ENCODE measurements around the gene RALGPS1.

The RALGPS1 gene

GRCh38 chr9:127116088-127116726 is 201.6 kb downstream of the RALGPS1 start:
- no peak overlapping the region for H3K27ac ChIP-seq
- H3K27me3 ChIP-seq = peaks cover 17% of the 10 kb centered on the region
- H3K4me1 ChIP-seq (ENCODE audit: control insufficient read depth in 1 of 2, insufficient read depth in 1 of 2, low read depth in 1 of 2, low read length in 1 of 2) = no peaks in the 10 kb centered on the region
- no peak for TF ChIP-seq CTCF (IDR thresholded peaks at IDR 0.05)
- no peak overlapping the region for H3K4me3 ChIP-seq (ENCODE audit: low read depth in 1 of 2, low read length in 1 of 2)
- no peaks in the 10 kb centered on the region for H3K9me3 ChIP-seq
- no peaks in the 10 kb centered on the region for H3K36me3 ChIP-seq

DNA sequence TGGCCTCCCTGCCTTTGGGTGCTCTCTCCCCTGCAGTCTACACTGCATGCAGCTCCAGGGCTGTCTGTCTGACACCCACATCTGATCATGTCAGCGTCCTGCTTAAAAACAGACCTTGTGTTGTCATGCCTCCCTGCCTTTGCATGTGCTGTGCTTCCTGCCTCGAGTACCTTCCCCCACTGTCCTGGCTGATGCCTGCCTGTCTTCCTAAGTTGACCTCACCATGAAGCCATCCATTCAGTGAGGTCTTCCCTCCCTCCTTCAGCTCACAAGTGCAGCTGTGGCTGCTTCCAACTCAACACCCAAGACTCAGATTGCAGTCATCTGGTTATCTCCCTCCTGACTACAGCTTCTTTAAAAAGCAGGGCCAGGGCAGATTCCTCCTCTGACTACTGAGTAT is 202.4 kb downstream of the RALGPS1 start:
- no peak overlapping the region for H3K4me3 ChIP-seq (ENCODE audit: low read depth in 1 of 2, low read length in 1 of 2)
- H3K4me1 ChIP-seq (ENCODE audit: control insufficient read depth in 1 of 2, insufficient read depth in 1 of 2, low read depth in 1 of 2, low read length in 1 of 2) = no peaks in the 10 kb centered on the region
- no peak for TF ChIP-seq CTCF (IDR thresholded peaks at IDR 0.05)
- H3K27me3 ChIP-seq = peaks cover 25% of the 10 kb centered on the region
- H3K27ac ChIP-seq = no peak overlapping the region
- no peaks in the 10 kb centered on the region for H3K9me3 ChIP-seq
- H3K36me3 ChIP-seq = no peaks in the 10 kb centered on the region

GRCh38 chr9:127117801-127118200 is 203.2 kb downstream of the RALGPS1 start:
- Histone ChIP-seq H3K27ac (no peak overlapping the region), H3K9me3 (no peaks in the 10 kb centered on the region), H3K4me3 (ENCODE audit: low read depth in 1 of 2, low read length in 1 of 2) (no peak overlapping the region), H3K27me3 (peaks cover 33% of the 10 kb centered on the region), H3K4me1 (ENCODE audit: control insufficient read depth in 1 of 2, insufficient read depth in 1 of 2, low read depth in 1 of 2, low read length in 1 of 2) (no peaks in the 10 kb centered on the region), H3K36me3 (no peaks in the 10 kb centered on the region)
- TF ChIP-seq CTCF (IDR thresholded peaks at IDR 0.05) = no peak

DNA sequence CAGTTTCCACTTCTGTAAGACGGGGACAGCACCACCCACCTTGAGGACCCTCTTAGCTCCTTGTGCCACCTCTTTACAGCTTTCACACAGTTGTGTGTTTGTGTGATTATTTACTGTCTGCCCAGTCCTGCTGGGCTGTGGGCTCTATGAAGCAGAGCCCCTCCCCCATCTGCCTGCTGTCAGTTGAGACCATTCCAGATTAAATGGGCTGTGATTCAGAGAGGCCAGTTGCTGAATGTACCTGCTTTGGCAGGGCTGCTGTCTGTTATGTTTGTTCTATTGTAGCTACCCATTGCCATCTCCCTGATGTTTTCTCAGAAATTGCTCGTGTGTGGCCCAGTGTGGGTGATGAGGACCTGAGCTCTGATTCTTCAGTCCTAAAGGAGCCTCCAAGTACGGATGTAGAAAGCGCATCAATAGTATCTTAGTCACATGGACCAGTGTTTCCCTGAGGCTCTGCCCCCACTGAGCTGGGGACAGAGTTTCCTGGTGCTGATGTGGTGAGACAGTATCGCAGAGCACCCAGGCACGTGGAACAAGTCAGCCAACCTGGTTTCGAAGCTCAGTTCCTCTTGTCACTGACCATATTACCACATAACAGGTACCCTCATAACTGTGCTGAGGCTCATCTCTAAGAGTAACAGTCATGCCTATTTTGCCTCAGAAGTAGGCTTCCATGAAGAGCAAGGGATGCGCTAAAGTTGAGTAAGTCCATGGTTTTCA is 204.2 kb downstream of the RALGPS1 start:
- no peak overlapping the region for H3K27ac ChIP-seq
- no peak overlapping the region for H3K4me3 ChIP-seq (ENCODE audit: low read depth in 1 of 2, low read length in 1 of 2)
- no peaks in the 10 kb centered on the region for H3K36me3 ChIP-seq
- TF ChIP-seq CTCF (IDR thresholded peaks at IDR 0.05) = no peak
- no peaks in the 10 kb centered on the region for H3K9me3 ChIP-seq
- H3K27me3 ChIP-seq = peaks cover 43% of the 10 kb centered on the region
- H3K4me1 ChIP-seq (ENCODE audit: control insufficient read depth in 1 of 2, insufficient read depth in 1 of 2, low read depth in 1 of 2, low read length in 1 of 2) = no peaks in the 10 kb centered on the region

DNA sequence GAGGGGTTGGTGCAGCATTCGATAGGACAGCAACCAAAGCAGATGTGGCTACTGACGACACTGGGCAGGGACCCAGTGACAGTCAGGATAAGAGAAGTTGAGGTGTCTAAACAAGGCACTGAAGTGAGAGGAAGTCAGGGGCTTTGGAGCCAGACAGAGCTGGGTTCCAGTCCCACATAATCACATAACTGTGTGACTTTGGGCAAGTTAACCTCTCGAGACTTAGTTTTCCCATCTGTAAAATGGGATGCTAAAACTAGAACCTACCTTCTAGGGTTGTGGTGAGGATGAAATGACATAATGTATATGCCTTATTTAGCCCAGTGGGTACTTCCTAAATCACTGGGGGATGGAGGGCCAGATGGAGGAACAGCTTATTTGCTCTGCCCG is 204.7 kb downstream of the RALGPS1 start:
- Histone ChIP-seq H3K36me3 (no peaks in the 10 kb centered on the region), H3K4me1 (ENCODE audit: control insufficient read depth in 1 of 2, insufficient read depth in 1 of 2, low read depth in 1 of 2, low read length in 1 of 2) (no peaks in the 10 kb centered on the region), H3K4me3 (ENCODE audit: low read depth in 1 of 2, low read length in 1 of 2) (no peak overlapping the region), H3K9me3 (no peaks in the 10 kb centered on the region), H3K27ac (no peak overlapping the region), H3K27me3 (peaks cover 48% of the 10 kb centered on the region)
- TF ChIP-seq CTCF (IDR thresholded peaks at IDR 0.05) = no peak
